Islet precursor cell (in vitro differentiated cells): ENCODE data around the gene MYBPH.

Experiments
- DNase-seq: peaks from one replicate; pipeline ENCODE4 v3.0.0-alpha.2; 2018

MYBPH gene

DNA sequence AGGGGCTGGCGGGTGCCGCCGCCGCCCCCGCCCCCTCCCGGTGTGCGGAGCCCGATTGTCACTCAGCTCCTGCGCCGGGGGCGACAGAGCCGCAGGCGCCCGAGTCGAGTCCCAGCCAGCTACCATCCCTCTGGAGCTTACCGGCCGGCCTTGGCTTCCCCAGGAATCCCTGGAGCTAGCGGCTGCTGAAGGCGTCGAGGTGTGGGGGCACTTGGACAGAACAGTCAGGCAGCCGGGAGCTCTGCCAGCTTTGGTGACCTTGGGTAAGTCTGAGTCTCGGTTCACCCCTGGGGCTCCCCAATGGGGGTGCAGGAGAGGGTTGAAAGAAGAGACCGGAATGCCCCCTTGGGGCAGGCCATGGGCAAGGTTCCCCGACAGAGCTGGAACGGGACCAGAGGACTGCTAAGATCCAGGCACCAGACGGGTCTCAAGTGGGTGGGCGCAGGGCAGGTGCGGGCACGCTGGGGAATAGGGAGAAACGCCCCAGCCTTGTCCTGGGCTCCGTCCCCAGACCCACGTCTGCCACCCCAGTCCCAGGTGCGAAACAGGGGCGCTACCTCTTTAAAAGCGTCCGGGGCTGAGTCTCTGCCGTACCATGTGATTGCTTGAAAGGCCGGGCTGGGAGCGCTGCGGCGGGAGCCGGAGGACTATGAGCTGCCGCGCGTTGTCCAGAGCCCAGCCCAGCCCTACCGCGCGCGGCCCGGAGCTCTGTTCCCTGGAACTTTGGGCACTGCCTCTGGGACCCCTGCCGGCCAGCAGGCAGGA, 47.8 kb downstream of the MYBPH start, which contains the start of gene ADORA1:
ADORA1 (plus strand) TSS at position 61 of the 765 bp plus-strand sequence. CDS start 1,116 bp downstream, outside the sequence.
- peak; percentile 88 for DNase-seq

- DNase-seq, result peak; percentile 45
Observed at GRCh38 chr1:203126866-203127665, 48.6 kb downstream of the MYBPH start.

- DNase-seq, result peak; percentile 70
Observed at GRCh38 chr1:203126151-203126865, 49.3 kb downstream of the MYBPH start.

DNA sequence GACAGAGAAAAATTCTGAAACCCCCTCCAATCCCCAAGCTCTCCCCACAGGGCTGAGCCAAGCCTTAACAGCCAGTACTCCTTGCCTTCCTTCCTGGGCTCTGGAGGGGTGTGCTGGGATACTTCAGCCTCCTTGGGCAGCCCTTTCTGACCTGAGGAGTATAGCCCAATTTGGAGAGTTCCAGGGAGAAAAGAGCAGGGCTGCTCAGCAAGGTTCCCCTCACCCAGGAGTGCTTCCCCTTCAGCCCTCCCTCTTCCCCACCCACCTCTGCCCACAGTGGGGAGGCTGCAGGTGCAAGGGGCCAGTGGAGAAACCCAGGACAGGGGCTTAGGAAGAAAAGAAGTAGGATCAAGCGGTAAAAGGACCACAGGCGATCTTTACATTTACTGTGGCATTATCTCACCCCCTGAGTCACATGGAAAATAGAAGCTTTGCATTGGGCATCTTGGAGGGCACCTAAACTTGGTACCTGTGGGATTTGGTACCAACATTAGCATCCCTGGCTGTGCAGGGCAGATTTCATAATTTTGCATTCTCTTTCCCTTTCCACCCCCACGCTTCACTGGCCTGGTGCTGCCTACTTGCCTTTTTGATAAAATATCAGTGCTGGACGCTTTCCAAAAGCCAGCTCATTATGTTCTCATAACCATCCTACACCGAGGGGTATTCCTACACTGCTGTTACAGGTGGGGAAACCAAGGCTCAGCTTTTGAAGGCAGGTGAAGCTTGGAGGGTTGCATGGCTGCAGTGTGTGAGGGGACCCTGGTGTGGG, 50.9 kb downstream of the MYBPH start:
- peak; percentile 25 for DNase-seq

GRCh38 chr1:203124011-203124410, 51.6 kb downstream of the MYBPH start:
- DNase-seq, result peak; percentile 35

- DNase-seq, result peak; percentile 22
Observed at GRCh38 chr1:203122159-203122558, 53.5 kb downstream of the MYBPH start.

- DNase-seq, result peak; percentile 19
Observed at GRCh38 chr1:203121186-203122015, 54.2 kb downstream of the MYBPH start.

DNA sequence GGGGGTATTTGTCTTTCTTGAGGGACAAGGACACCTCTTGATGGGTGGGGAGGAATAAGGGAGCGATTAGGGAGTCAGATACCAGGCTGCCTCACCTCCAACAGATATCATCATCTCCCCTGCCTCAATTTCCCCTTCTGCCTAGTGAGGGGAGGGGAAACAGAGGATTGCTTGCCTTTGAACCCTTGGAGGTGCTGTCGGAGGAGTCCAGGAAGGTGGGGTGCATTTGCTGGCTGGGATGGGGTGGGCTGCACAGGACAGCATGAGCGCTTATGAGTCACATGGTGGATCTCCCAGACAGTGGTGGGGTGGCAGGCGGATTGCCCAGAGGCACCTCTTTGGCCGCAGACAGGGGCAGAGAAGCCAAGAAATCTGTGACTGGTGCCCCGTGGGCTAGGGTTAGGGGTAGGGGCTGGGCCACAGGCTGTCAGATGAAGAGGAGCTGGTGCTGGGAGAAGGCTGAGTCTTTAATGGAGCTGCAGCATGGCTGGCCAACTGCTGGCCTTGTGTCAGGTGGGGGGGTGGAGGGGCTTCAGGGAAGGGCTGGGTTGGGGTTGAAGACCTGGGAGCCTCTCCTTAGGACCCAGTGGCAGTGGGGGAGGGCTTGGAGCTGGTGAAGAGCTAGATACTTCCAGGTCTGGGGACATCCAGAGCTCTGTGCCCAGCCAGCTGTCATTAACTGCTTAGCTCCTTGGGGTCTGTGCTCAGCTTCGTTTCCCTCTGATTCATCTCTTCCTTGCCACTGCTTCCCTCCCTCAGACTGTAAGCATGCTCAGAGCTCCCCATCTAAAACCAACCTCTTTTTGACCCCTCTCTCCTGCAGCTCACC, 55.1 kb downstream of the MYBPH start:
- DNase-seq, result peak; percentile 43
